Activated naive CD4-positive, alpha-beta T cell treated with anti-CD3 and anti-CD28 coated beads, Interleukin-2, amount 50 U/mL, for 72 hours (primary cell): ENCODE results near the gene CTNNA3. TPM values are rescaled to one million over a fixed set of nuclear protein-coding genes. Genes with fewer than 3 reads are reported as not detected.

Source experiments
- ATAC-seq, 2 donors: fragments of 150-1000 bp; cut with Tn5 transposase; 2 replicates each; pipeline ENCODE4 v1.10.0; 2021; ENCODE audit warnings: mild to moderate bottlenecking in 2 of 2, moderate library complexity in 2 of 2
- DNase-seq, 2 donors: peaks; one replicate each; pipeline ENCODE4 v3.0.0; 2021 to 2022; ENCODE audit warnings: low spot score in 2 of 2
- H3K27ac Mint-ChIP-seq, 2 donors: one replicate each; pipeline ENCODE4 v1.8.0; 2022; ENCODE audit warnings: mild to moderate bottlenecking in 2 of 2, mixed read lengths in 2 of 2
- H3K36me3 Mint-ChIP-seq, 2 donors: one replicate each; pipeline ENCODE4 v1.8.0; 2022; ENCODE audit warnings: mixed read lengths in 2 of 2
- H3K9me3 Mint-ChIP-seq, 2 donors: one replicate each; pipeline ENCODE4 v1.8.0; 2022; ENCODE audit warnings: mixed read lengths in 2 of 2
- total RNA-seq, 2 donors: library from RNA; stranded (reverse); gene quantifications; one replicate each; pipeline ENCODE4 v1.2.3, GENCODE V29; 2022

CTNNA3 gene
- total RNA-seq, 2 donors from 2014 or later: 0.30 to 0.39 TPM

GRCh38 chr10:65964205-65964604 lies 1731.8 kb downstream of the CTNNA3 start:
- H3K27ac Mint-ChIP-seq: no peak overlapping the region
- DNase-seq (no peak), ATAC-seq (no peak)
- H3K9me3 Mint-ChIP-seq: peaks cover 14 to 24% of the 10 kb centered on the region in 2 donors
- no peaks in the 10 kb centered on the region for H3K36me3 Mint-ChIP-seq

- Mint-ChIP-seq H3K36me3 (peaks cover 0 to 5% of the 10 kb centered on the region in 2 donors), H3K27ac (no peak overlapping the region), H3K9me3 (peaks cover 13 to 15% of the 10 kb centered on the region in 2 donors)
- ATAC-seq (no peak), DNase-seq (no peak)
These were observed 1743.9 kb downstream of the CTNNA3 start for GRCh38 chr10:65952086-65952485.

GRCh38 chr10:65950075-65950474 lies 1745.9 kb downstream of the CTNNA3 start:
- ATAC-seq (no peak), DNase-seq (no peak)
- Mint-ChIP-seq H3K36me3 (no peaks in the 10 kb centered on the region), H3K27ac (no peak overlapping the region), H3K9me3 (peaks cover 7 to 8% of the 10 kb centered on the region in 2 donors)

- H3K27ac Mint-ChIP-seq: no peak overlapping the region
- DNase-seq: no peak
- H3K36me3 Mint-ChIP-seq: no peaks in the 10 kb centered on the region
- peaks cover 4 to 8% of the 10 kb centered on the region in 2 donors for H3K9me3 Mint-ChIP-seq
- no peak for ATAC-seq
These were observed 1746.5 kb downstream of the CTNNA3 start for GRCh38 chr10:65949526-65949925.

- Mint-ChIP-seq H3K9me3 (peaks cover 0 to 4% of the 10 kb centered on the region in 2 donors), H3K27ac (no peak overlapping the region), H3K36me3 (no peaks in the 10 kb centered on the region)
- DNase-seq (no peak), ATAC-seq (no peak)
These were observed 1750.9 kb downstream of the CTNNA3 start for GRCh38 chr10:65945061-65945460.

- ATAC-seq (no peak), DNase-seq (no peak)
- Mint-ChIP-seq H3K36me3 (no peaks in the 10 kb centered on the region), H3K9me3 (peaks cover 0 to 4% of the 10 kb centered on the region in 2 donors), H3K27ac (no peak overlapping the region)
These were observed 1752.5 kb downstream of the CTNNA3 start for GRCh38 chr10:65943451-65943850.

- Mint-ChIP-seq H3K9me3 (no peaks in the 10 kb centered on the region), H3K36me3 (no peaks in the 10 kb centered on the region), H3K27ac (no peak overlapping the region)
- no peak for DNase-seq
- ATAC-seq: no peak
These were observed 1755.0 kb downstream of the CTNNA3 start for GRCh38 chr10:65940816-65941662.

- no peak for DNase-seq
- no peak for ATAC-seq
- Mint-ChIP-seq H3K36me3 (no peaks in the 10 kb centered on the region), H3K27ac (no peak overlapping the region), H3K9me3 (no peaks in the 10 kb centered on the region)
These were observed 1755.9 kb downstream of the CTNNA3 start for GRCh38 chr10:65940105-65940504.

- ATAC-seq: no peak
- Mint-ChIP-seq H3K9me3 (no peaks in the 10 kb centered on the region), H3K36me3 (no peaks in the 10 kb centered on the region), H3K27ac (no peak overlapping the region)
- no peak for DNase-seq
These were observed 1764.5 kb downstream of the CTNNA3 start for GRCh38 chr10:65931291-65932070.

- no peak for DNase-seq
These were observed 1784.7 kb downstream of the CTNNA3 start for GRCh38 chr10:65911151-65911835.

GRCh38 chr10:65910209-65910608 lies 1785.8 kb downstream of the CTNNA3 start:
- ATAC-seq (no peak), DNase-seq (no peak)
- no peak overlapping the region for H3K27ac Mint-ChIP-seq
- H3K9me3 Mint-ChIP-seq: peaks cover 4 to 6% of the 10 kb centered on the region in 2 donors
- H3K36me3 Mint-ChIP-seq: no peaks in the 10 kb centered on the region

More at GRCh38 chr10:65911151-65911835, 1784.7 kb downstream of the CTNNA3 start:
- Mint-ChIP-seq H3K9me3 (peaks cover 6 to 7% of the 10 kb centered on the region in 2 donors), H3K36me3 (no peaks in the 10 kb centered on the region), H3K27ac (no peak overlapping the region)
- no peak for ATAC-seq

GRCh38 chr10:65907199-65907712 lies 1788.7 kb downstream of the CTNNA3 start:
- Mint-ChIP-seq H3K9me3 (peaks cover 6 to 13% of the 10 kb centered on the region in 2 donors), H3K36me3 (no peaks in the 10 kb centered on the region), H3K27ac (no peak overlapping the region)
- ATAC-seq (no peak), DNase-seq (no peak)

- ATAC-seq (no peak), DNase-seq (no peak)
- Mint-ChIP-seq H3K27ac (no peak overlapping the region), H3K36me3 (no peaks in the 10 kb centered on the region), H3K9me3 (peaks cover 12 to 20% of the 10 kb centered on the region in 2 donors)
These were observed 1792.4 kb downstream of the CTNNA3 start for GRCh38 chr10:65903620-65904019.

GRCh38 chr10:65900271-65900670 lies 1795.7 kb downstream of the CTNNA3 start:
- DNase-seq (no peak), ATAC-seq (no peak)
- no peak overlapping the region for H3K27ac Mint-ChIP-seq
- H3K36me3 Mint-ChIP-seq: no peaks in the 10 kb centered on the region
- peaks cover 12 to 22% of the 10 kb centered on the region in 2 donors for H3K9me3 Mint-ChIP-seq

- no peak for ATAC-seq
- Mint-ChIP-seq H3K36me3 (no peaks in the 10 kb centered on the region), H3K9me3 (peaks cover 12 to 16% of the 10 kb centered on the region in 2 donors), H3K27ac (no peak overlapping the region)
- no peak for DNase-seq
These were observed 1797.9 kb downstream of the CTNNA3 start for GRCh38 chr10:65898055-65898454.

GRCh38 chr10:65894961-65895360 lies 1801.0 kb downstream of the CTNNA3 start:
- peaks cover 7 to 8% of the 10 kb centered on the region in 2 donors for H3K9me3 Mint-ChIP-seq
- DNase-seq (no peak), ATAC-seq (no peak)
- H3K36me3 Mint-ChIP-seq: no peaks in the 10 kb centered on the region
- no peak overlapping the region for H3K27ac Mint-ChIP-seq

- Mint-ChIP-seq H3K27ac (no peak overlapping the region), H3K36me3 (no peaks in the 10 kb centered on the region), H3K9me3 (peaks cover 1 to 6% of the 10 kb centered on the region in 2 donors)
- DNase-seq: no peak
- no peak for ATAC-seq
These were observed 1801.6 kb downstream of the CTNNA3 start for GRCh38 chr10:65894379-65894778.
